IMR-90 (cell line): ENCODE measurements around the gene HPS4.

Source experiments
- BHLHE40 ChIP-seq: fragments of 150-350 bp; IDR thresholded peaks from 2 replicates; pipeline ENCODE4 v1.6.1; 2016; ENCODE audit warnings: mild to moderate bottlenecking, low read depth, low read length
- CHD1 ChIP-seq: IDR thresholded peaks from 2 replicates; pipeline ENCODE4 v1.6.1; 2012; ENCODE audit warnings: low read depth, low read length, improper control_type of control experiment
- FOS ChIP-seq: fragments of 150-350 bp; IDR thresholded peaks from 2 replicates; pipeline ENCODE4 v1.6.1; 2016; ENCODE audit warnings: low read depth, low read length
- MXI1 ChIP-seq: IDR thresholded peaks from 2 replicates; pipeline ENCODE4 v1.6.1; 2012; ENCODE audit warnings: low read depth, mild to moderate bottlenecking, low read length, moderate library complexity, borderline replicate concordance
- NFE2L2 ChIP-seq: fragments of 150-350 bp; IDR thresholded peaks from 2 replicates; pipeline ENCODE4 v1.6.1; 2016; ENCODE audit warnings: low read depth, mild to moderate bottlenecking, low read length
- POLR2A ChIP-seq: IDR thresholded peaks from 2 replicates; pipeline ENCODE4 v1.6.1; 2012; ENCODE audit warnings: mild to moderate bottlenecking, low read depth, low read length
- RAD21 ChIP-seq: IDR thresholded peaks from 2 replicates; pipeline ENCODE4 v1.6.1; 2012; ENCODE audit warnings: low read length, improper control_type of control experiment
- RFX5 ChIP-seq: IDR thresholded peaks from 2 replicates; pipeline ENCODE4 v1.8.0; 2012; ENCODE audit warnings: low read depth, mild to moderate bottlenecking, low read length, moderate library complexity
- TF ChIP-seq, protein P1 (sequence below): conservative IDR thresholded peaks from 2 replicates; pipeline ENCODE4 v1.5.1; 2012; ENCODE audit warnings: mild to moderate bottlenecking, low read depth, low read length, improper control_type of control experiment
- TF ChIP-seq, protein P2 (sequence below): fragments of 150-350 bp; IDR thresholded peaks from 2 replicates; pipeline ENCODE4 v1.6.1; 2017; ENCODE audit warnings: mild to moderate bottlenecking, antibody characterized with exemption, low read length, low read depth

DNA sequence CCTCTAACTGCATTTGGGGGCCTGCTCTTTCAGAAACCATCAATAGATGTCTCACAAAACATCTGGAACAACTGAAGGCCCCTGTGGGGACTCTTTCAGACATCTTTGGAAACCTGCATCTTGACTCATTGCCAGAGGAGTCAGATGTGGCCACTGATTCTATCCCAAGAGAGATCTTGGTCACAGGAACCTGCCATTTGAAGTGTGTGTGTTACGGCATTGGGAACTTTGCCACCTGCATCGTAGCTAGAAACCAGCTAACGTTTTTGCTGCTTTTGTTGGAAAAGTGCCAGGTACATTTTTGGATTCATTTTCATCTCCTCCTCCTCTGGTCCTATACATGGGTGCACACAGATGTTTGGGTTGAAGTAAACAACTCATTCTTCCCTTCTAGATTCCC lies 4.4 kb upstream of the HPS4 start:
- TF ChIP-seq, protein P1, sequence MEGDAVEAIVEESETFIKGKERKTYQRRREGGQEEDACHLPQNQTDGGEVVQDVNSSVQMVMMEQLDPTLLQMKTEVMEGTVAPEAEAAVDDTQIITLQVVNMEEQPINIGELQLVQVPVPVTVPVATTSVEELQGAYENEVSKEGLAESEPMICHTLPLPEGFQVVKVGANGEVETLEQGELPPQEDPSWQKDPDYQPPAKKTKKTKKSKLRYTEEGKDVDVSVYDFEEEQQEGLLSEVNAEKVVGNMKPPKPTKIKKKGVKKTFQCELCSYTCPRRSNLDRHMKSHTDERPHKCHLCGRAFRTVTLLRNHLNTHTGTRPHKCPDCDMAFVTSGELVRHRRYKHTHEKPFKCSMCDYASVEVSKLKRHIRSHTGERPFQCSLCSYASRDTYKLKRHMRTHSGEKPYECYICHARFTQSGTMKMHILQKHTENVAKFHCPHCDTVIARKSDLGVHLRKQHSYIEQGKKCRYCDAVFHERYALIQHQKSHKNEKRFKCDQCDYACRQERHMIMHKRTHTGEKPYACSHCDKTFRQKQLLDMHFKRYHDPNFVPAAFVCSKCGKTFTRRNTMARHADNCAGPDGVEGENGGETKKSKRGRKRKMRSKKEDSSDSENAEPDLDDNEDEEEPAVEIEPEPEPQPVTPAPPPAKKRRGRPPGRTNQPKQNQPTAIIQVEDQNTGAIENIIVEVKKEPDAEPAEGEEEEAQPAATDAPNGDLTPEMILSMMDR: no peak
- TF ChIP-seq POLR2A (no peak), RFX5 (no peak), MXI1 (no peak), FOS (no peak), RAD21 (no peak), BHLHE40 (no peak), CHD1 (no peak), NFE2L2 (no peak)
- TF ChIP-seq, protein P2, sequence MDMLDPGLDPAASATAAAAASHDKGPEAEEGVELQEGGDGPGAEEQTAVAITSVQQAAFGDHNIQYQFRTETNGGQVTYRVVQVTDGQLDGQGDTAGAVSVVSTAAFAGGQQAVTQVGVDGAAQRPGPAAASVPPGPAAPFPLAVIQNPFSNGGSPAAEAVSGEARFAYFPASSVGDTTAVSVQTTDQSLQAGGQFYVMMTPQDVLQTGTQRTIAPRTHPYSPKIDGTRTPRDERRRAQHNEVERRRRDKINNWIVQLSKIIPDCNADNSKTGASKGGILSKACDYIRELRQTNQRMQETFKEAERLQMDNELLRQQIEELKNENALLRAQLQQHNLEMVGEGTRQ: no peak
